Trophoblast cell (in vitro differentiated cells and primary cell): ENCODE data around the gene UPK3A.

Experiments used
- DNase-seq, 2 donors: peaks; one replicate each; pipeline ENCODE4 v3.0.0-alpha.2; 2016
- H2AFZ ChIP-seq: 2 replicates; pipeline ENCODE4 v1.6.1; 2013; ENCODE audit warnings: low read length, moderate library complexity, mild to moderate bottlenecking; ENCODE audit not compliant: insufficient read depth, poor library complexity
- H2AK5ac ChIP-seq: 2 replicates; pipeline ENCODE4 v1.6.1; 2013; ENCODE audit warnings: mild to moderate bottlenecking, low read length
- H2BK120ac ChIP-seq: 2 replicates; pipeline ENCODE4 v1.6.1; 2013; ENCODE audit warnings: low read length, mild to moderate bottlenecking, moderate library complexity; ENCODE audit not compliant: insufficient read depth, poor library complexity
- H2BK12ac ChIP-seq: 2 replicates; pipeline ENCODE4 v1.6.1; 2013; ENCODE audit warnings: mild to moderate bottlenecking, low read length, moderate library complexity
- H2BK5ac ChIP-seq: 2 replicates; pipeline ENCODE4 v1.6.1; 2013; ENCODE audit warnings: low read length, low read depth, moderate library complexity, mild to moderate bottlenecking; ENCODE audit not compliant: poor library complexity
- H3K14ac ChIP-seq: 2 replicates; pipeline ENCODE4 v1.6.1; 2013; ENCODE audit warnings: mild to moderate bottlenecking, low read length
- H3K18ac ChIP-seq: 2 replicates; pipeline ENCODE4 v1.6.1; 2013; ENCODE audit warnings: mild to moderate bottlenecking, low read length
- H3K23ac ChIP-seq: 2 replicates; pipeline ENCODE4 v1.6.1; 2013; ENCODE audit warnings: low read length
- H3K27ac ChIP-seq: 2 replicates; pipeline ENCODE4 v1.5.1; 2013; ENCODE audit warnings: low read depth, mild to moderate bottlenecking, inconsistent platforms, low read length, moderate library complexity
- H3K27me3 ChIP-seq: 2 replicates; pipeline ENCODE4 v1.6.1; 2013; ENCODE audit warnings: inconsistent platforms, mild to moderate bottlenecking, low read length, moderate library complexity; ENCODE audit not compliant: insufficient read depth
- H3K36me3 ChIP-seq, 2 experiments: 1 replicate in 1 of 2; 2 replicates in 1 of 2; pipeline ENCODE4 v1.6.1; 2013; ENCODE audit warnings: low read length in 2 of 2, mild to moderate bottlenecking in 2 of 2, moderate library complexity in 1 of 2; ENCODE audit not compliant: insufficient read depth in 2 of 2, control insufficient read depth in 1 of 2
- H3K4ac ChIP-seq: 2 replicates; pipeline ENCODE4 v1.6.1; 2013; ENCODE audit warnings: low read depth, mild to moderate bottlenecking, low read length, moderate library complexity
- H3K4me1 ChIP-seq, 2 experiments: 1 replicate in 1 of 2; 2 replicates in 1 of 2; pipeline ENCODE4 v1.6.1; 2013; ENCODE audit warnings: low read length in 2 of 2, mild to moderate bottlenecking in 2 of 2, moderate library complexity in 1 of 2; ENCODE audit not compliant: insufficient read depth in 2 of 2, control insufficient read depth in 1 of 2
- H3K4me2 ChIP-seq: 2 replicates; pipeline ENCODE4 v1.6.1; 2013; ENCODE audit warnings: inconsistent platforms, mild to moderate bottlenecking, low read length, moderate library complexity
- H3K4me3 ChIP-seq: 2 replicates; pipeline ENCODE4 v1.5.1; 2013; ENCODE audit warnings: mild to moderate bottlenecking, low read depth, low read length, inconsistent platforms
- H3K79me1 ChIP-seq: one replicate; pipeline ENCODE4 v1.6.1; 2013; ENCODE audit warnings: low read length
- H3K79me2 ChIP-seq: 2 replicates; pipeline ENCODE4 v1.6.1; 2013; ENCODE audit warnings: low read length, mild to moderate bottlenecking; ENCODE audit not compliant: control insufficient read depth, insufficient read depth, poor library complexity
- H3K9ac ChIP-seq: 2 replicates; pipeline ENCODE4 v1.6.1; 2013; ENCODE audit warnings: mild to moderate bottlenecking, low read length
- H3K9me3 ChIP-seq: 2 replicates; pipeline ENCODE4 v1.6.1; 2013; ENCODE audit warnings: low read depth, mild to moderate bottlenecking, control low read depth, inconsistent platforms, low read length; ENCODE audit not compliant: insufficient read depth
- H4K12ac ChIP-seq: 2 replicates; pipeline ENCODE4 v1.6.1; 2013; ENCODE audit warnings: low read depth, mild to moderate bottlenecking, low read length, moderate library complexity
- H4K8ac ChIP-seq: 2 replicates; pipeline ENCODE4 v1.6.1; 2013; ENCODE audit warnings: low read depth, mild to moderate bottlenecking, low read length, moderate library complexity
- H4K91ac ChIP-seq: one replicate; pipeline ENCODE4 v1.6.1; 2013; ENCODE audit warnings: low read depth, mild to moderate bottlenecking, low read length, moderate library complexity
- WGBS: extraction: QIAGEN DNeasy Blood & Tissue Kit; methylation state at CpG from one replicate; pipeline ENCODE4 v1.1.7; 2013; ENCODE audit warnings: missing lambda C conversion rate; ENCODE audit not compliant: insufficient read length, insufficient coverage; ENCODE audit errors: extremely low coverage; 5-methylcytosine and 5-hydroxymethylcytosine counted together

UPK3A gene

GRCh38 chr22:45328822-45329529, 44.2 kb downstream of the UPK3A start:
- H2BK12ac ChIP-seq, result no peak overlapping the region
- no peak overlapping the region for H4K12ac ChIP-seq
- no peak overlapping the region for H2AFZ ChIP-seq
- H2AK5ac ChIP-seq, result no peak overlapping the region
- DNase-seq, result no peak
- WGBS, result no CpG with 5 or more reads among the region's 8 CpGs
- no peak overlapping the region for H4K8ac ChIP-seq
- no peak overlapping the region for H3K14ac ChIP-seq
- H3K4me3 ChIP-seq, result no peak overlapping the region
- H3K4me1 ChIP-seq, result no peaks in the 10 kb centered on the region
- H3K27ac ChIP-seq, result no peak overlapping the region
- H3K9me3 ChIP-seq, result peaks cover 4% of the 10 kb centered on the region
- no peak overlapping the region for H3K18ac ChIP-seq
- no peak overlapping the region for H2BK120ac ChIP-seq
- H3K9ac ChIP-seq, result no peak overlapping the region
- H3K36me3 ChIP-seq, result peaks cover 52 to 56% of the 10 kb centered on the region in 2 experiments
- no peak overlapping the region for H4K91ac ChIP-seq
- no peak overlapping the region for H3K23ac ChIP-seq
- H3K27me3 ChIP-seq, result no peaks in the 10 kb centered on the region
- H2BK5ac ChIP-seq, result no peak overlapping the region
- H3K4me2 ChIP-seq, result no peak overlapping the region
- no peaks in the 10 kb centered on the region for H3K79me2 ChIP-seq
- H3K4ac ChIP-seq, result no peak overlapping the region
- no peaks in the 10 kb centered on the region for H3K79me1 ChIP-seq

- Histone ChIP-seq H3K79me1 (no peaks in the 10 kb centered on the region), H2BK12ac (no peak overlapping the region), H4K12ac (no peak overlapping the region), H3K4me2 (no peak overlapping the region), H3K4me1 (no peaks in the 10 kb centered on the region), H3K4me3 (no peak overlapping the region), H3K23ac (no peak overlapping the region), H2AK5ac (no peak overlapping the region), H3K27me3 (no peaks in the 10 kb centered on the region), H2AFZ (no peak overlapping the region), H3K4ac (no peak overlapping the region), H3K9ac (no peak overlapping the region), H3K9me3 (peaks cover 4% of the 10 kb centered on the region), H3K27ac (no peak overlapping the region), H2BK5ac (no peak overlapping the region), H3K79me2 (no peaks in the 10 kb centered on the region), H3K14ac (no peak overlapping the region), H3K18ac (no peak overlapping the region), H4K91ac (no peak overlapping the region), H2BK120ac (no peak overlapping the region), H3K36me3 (peaks cover 51 to 53% of the 10 kb centered on the region in 2 experiments), H4K8ac (no peak overlapping the region)
- WGBS, result no CpG with 5 or more reads among the region's 12 CpGs
- DNase-seq, result no peak
Observed at GRCh38 chr22:45329530-45329936, 44.8 kb downstream of the UPK3A start.

DNA sequence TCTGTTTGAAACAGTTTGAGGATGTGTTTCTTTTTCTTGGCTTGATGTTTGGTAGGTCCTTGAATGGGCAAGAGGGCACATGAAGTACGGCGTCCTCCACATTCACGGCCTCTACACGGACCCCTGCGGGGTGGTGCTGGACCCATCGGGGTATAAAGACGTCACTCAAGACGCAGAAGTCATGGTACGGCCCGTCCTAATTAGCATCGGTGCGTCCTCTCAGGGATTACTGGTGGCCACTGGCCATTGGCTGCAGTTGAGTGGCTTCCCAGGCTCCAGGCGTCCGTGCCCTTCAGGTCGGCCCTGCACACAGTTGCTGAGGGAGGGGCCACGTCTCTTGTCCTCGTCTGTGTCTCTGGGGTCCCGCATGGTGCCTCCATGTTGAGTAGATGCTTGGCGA, 45.8 kb downstream of the UPK3A start:
- H2AFZ ChIP-seq, result no peak overlapping the region
- no peak overlapping the region for H4K91ac ChIP-seq

GRCh38 chr22:45331486-45331885, 46.7 kb downstream of the UPK3A start:
- peaks cover 4% of the 10 kb centered on the region for H3K9me3 ChIP-seq
- no peak overlapping the region for H2BK12ac ChIP-seq
- no peaks in the 10 kb centered on the region for H3K79me1 ChIP-seq
- H3K4me1 ChIP-seq, result no peaks in the 10 kb centered on the region
- WGBS, result no CpG with 5 or more reads among the region's 9 CpGs
- H2AFZ ChIP-seq, result no peak overlapping the region
- H3K27me3 ChIP-seq, result no peaks in the 10 kb centered on the region
- H3K79me2 ChIP-seq, result no peaks in the 10 kb centered on the region
- no peak overlapping the region for H3K18ac ChIP-seq
- peaks cover 54 to 60% of the 10 kb centered on the region in 2 experiments for H3K36me3 ChIP-seq
- no peak overlapping the region for H3K23ac ChIP-seq
- no peak overlapping the region for H2BK120ac ChIP-seq
- no peak overlapping the region for H2AK5ac ChIP-seq
- H2BK5ac ChIP-seq, result no peak overlapping the region
- H4K12ac ChIP-seq, result peak overlapping the region; percentile 23
- peak; percentile 29 to 63 for DNase-seq
- H3K14ac ChIP-seq, result no peak overlapping the region
- H3K4me3 ChIP-seq, result no peak overlapping the region
- no peak overlapping the region for H3K27ac ChIP-seq
- no peak overlapping the region for H4K8ac ChIP-seq
- H3K9ac ChIP-seq, result no peak overlapping the region
- no peak overlapping the region for H3K4me2 ChIP-seq
- no peak overlapping the region for H4K91ac ChIP-seq
- no peak overlapping the region for H3K4ac ChIP-seq

More for the DNA sequence above, 45.8 kb downstream of the UPK3A start:
- Histone ChIP-seq H2BK5ac (no peak overlapping the region), H3K27me3 (no peaks in the 10 kb centered on the region), H3K4ac (no peak overlapping the region), H3K9me3 (peaks cover 4% of the 10 kb centered on the region), H3K4me3 (no peak overlapping the region), H3K9ac (no peak overlapping the region), H2BK120ac (no peak overlapping the region), H4K12ac (no peak overlapping the region), H2BK12ac (no peak overlapping the region), H3K4me2 (no peak overlapping the region), H3K4me1 (no peaks in the 10 kb centered on the region), H2AK5ac (no peak overlapping the region), H3K79me1 (no peaks in the 10 kb centered on the region), H3K18ac (no peak overlapping the region), H3K14ac (no peak overlapping the region), H3K36me3 (peaks cover 53 to 56% of the 10 kb centered on the region in 2 experiments), H3K27ac (no peak overlapping the region), H4K8ac (no peak overlapping the region), H3K23ac (no peak overlapping the region), H3K79me2 (no peaks in the 10 kb centered on the region)
- no CpG with 5 or more reads among the region's 19 CpGs for WGBS
- no peak for DNase-seq
